ENCODE measurements around the gene SMYD4.
"Not testable (repeated sequence)": the region's sequence is repeated elsewhere in the genome, so short reads cannot be mapped to it uniquely, and the experiment has no call there.

Gene SMYD4

GRCh38 chr17:1820528-1821252, 9.0 kb downstream of the SMYD4 start:
- DNase-seq (ENCODE audit: low spot score): no peak

DNA sequence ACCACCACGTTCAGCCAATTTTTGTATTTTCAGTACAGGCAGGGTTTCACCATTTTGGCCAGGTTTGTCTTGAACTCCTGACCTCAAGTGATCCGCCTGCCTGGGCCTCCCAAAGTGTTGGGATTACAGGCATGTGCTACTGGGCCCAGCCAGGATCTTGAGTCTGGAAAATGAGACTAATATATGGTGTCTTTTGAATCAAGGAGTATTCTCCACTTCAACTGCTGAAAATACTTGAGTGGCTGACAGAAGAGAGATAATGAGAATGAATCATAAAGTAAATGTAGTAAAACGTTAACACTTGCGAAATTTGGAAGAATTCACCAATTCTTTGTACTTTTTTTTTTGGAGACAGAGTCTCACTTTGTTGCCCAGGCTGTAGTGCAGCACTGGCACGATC, 16.6 kb downstream of the SMYD4 start:
- no peak for DNase-seq (ENCODE audit: low spot score)

DNA sequence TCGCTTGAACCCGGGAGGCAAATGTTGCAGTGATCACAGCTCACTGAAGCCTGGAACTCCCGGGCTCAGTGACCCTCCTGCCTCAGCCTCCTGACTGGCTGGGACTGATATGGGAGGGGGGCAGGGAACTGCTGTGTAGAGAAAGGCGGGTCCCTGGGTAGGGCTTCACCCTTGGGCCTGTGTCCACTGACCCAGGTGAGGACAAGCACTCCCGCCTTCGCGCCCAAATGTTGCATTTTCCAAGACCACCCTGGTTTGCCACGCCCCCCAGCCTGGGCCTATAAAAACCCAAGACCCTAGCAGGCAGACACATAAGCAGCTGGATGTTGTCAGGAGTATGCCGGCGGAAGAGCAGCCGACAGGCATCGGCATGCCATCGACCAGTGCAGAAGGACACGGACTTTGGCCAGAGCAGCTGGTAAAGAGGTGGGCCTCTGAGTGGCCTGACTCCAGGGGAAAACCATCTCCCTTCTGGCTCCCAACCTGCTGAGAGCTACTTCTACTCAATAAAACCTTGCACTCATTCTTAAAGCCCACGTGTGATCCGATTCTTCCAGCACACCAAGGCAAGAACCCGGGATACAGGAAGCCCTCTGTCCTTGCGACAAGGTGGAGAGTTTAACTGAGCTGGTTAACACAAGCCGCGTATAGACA, 19.1 kb downstream of the SMYD4 start:
- no peak for DNase-seq (ENCODE audit: low spot score)

DNA sequence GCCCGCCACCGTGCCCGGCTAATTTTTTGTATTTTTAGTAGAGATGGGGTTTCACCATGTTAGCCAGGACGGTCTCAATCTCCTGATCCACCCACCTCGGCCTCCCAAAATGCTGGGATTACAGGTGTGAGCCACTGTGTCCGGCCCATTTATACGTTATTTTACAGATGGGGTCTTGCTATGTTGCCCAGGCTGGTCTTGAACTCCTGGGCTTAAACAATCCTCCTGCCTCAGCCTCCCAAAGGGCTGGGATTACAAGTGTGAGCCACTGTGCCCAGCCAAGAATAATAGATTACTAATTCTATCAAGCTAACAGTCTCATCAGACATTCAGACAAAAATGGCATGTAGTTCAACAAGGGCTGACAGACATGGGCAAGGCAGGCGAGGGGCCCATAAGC, 19.9 kb downstream of the SMYD4 start:
- DNase-seq (ENCODE audit: low spot score): not testable (repeated sequence)

DNA sequence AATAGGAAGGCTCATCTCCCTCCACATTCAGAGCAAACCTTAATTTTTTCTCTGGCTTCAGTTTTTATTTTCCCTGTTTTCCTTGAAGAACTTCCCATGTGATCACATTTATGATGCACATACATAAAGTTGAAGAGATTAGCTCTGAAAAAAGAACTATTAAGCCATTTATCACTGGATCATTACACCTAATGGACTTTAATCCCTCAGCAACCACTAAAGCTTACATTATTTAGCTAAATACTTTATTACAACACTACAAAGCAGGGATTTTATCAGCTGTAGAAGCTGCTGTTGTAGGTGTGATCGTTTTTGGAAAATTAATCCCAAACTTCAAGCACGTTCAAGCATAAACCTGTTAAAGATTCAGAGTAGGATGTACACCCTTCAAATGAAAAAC, 21.1 kb downstream of the SMYD4 start:
- DNase-seq (ENCODE audit: low spot score): no peak

- DNase-seq (ENCODE audit: low spot score): no peak
These were observed 21.8 kb downstream of the SMYD4 start for GRCh38 chr17:1807890-1808289.

GRCh38 chr17:1803280-1803679, 26.4 kb downstream of the SMYD4 start:
- DNase-seq (ENCODE audit: low spot score): no peak

DNA sequence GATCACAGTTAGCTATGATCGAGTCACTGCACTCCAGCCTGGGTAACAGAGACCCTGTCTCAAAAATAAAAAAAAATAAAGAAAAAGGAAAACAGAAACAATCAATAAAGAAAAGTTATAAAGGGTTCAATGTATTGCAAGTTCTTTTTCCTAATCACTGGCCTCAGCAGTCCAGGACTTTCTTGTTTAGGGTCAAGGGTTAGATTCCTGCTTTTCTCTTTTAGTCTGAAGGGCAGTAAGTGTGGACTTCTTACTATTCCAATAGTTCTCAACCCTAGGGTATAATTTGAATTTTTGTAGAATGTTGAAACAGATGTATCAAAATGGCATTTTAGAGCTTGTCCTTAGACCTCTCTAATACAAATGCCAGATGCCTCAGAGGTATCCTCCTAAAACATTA, 27.3 kb downstream of the SMYD4 start:
- no peak for DNase-seq (ENCODE audit: low spot score)

- DNase-seq (ENCODE audit: low spot score): no peak
These were observed 29.0 kb downstream of the SMYD4 start for GRCh38 chr17:1800712-1801111.

GRCh38 chr17:1800240-1800639, 29.5 kb downstream of the SMYD4 start:
- no peak for DNase-seq (ENCODE audit: low spot score)

DNA sequence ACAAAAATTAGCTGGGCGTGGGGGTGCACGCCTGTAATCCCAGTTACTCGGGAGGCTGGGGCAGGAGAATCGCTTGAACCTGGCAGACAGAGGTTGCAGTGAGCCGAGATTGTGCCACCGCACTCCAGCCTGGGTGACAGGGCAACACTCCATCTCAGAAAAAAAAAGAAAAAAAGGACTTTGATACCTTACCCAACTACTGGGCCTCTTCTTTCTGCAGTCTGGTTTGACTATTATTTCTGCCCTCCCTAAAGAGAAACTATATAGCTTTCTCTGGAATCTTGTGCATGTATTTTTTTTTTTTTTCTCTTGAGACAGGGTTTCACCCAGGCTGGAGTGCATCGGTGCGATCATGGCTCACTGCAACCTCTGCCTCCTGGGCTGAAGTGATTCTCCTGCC, 31.9 kb downstream of the SMYD4 start:
- DNase-seq (ENCODE audit: low spot score): not testable (repeated sequence)

DNA sequence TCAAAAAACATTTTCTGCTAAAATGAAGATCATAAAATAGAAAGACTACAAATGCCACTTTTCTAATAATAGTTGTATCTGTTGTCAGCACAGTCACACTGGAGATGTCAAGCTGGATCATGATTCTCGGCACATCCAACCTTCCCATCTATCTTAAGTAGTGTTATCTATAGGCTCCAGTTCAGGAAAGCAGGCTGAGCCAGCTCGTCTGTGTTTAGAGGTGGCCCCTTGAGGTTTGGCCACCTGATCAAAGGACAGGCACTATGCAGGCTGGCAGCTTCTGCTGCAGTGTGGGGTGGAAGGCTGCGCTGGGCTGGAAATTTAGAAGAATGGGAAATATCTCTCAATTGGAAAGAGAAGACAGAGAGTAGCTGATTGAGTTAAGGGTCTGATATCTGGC, 32.4 kb downstream of the SMYD4 start:
- DNase-seq (ENCODE audit: low spot score): no peak

- no peak for DNase-seq (ENCODE audit: low spot score)
These were observed 32.9 kb downstream of the SMYD4 start for GRCh38 chr17:1796800-1797199.

DNA sequence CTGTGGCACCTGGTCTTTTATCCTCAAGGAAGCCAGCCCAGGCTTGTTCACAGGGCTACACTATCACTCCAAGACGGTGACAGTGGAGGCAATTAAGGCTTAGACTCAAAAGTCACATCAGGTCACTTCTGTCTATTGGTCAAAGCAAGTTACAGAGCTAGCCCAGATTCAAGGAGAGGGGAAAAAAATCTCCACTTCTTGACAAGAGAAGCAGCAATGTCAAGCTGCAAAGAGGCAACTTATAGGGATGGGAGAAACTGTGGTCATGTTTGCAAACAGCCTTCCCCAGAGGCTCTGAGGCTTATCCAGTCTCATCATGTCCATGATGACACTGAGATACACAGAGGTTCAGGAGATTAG, 36.3 kb downstream of the SMYD4 start:
- no peak for DNase-seq (ENCODE audit: low spot score)

DNA sequence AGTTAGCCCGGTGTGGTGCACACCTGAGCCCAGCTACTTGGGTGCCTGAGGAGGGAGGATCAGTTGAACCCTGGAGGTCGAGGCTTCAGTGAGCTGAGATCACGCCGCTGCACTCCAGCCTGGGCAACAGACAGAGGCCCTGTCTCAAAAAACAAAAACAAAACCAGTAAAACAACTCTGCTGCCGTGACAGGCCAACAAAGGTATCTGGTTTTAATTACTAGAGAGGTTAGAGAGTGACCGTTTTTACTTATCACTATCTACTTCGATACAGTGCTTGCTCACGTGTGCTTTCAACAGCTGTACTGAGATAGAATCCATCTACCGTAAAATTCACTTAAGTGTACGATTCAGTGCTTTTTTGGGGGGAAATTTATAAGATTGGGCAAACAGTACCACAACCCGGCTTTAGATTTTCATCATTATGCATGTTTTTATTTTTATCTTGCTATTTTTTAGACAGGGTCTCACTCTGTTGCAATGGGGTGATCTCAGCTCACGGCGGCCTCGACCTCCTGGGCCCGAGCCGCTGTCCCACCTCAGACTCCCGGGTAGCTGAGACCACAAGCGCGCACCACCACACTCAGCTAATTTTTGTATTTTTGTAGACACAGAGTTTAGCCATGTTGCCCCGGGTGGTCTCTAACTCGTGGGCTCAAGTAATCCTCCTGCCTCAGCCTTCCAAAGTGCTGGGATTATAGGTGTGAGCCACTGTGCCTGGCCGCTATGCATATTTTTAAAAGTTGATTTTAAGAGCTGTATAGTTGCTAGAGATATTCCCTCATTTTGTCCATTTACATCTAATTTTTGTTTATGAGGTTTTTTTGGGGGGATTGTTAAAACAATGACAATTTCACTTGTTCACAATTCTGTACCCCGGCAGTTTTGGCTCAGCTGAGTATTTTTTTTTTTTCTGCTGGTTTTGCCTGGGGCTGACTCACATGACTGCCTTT, 36.9 kb downstream of the SMYD4 start:
- no peak for DNase-seq (ENCODE audit: low spot score)

GRCh38 chr17:1789936-1790335, 39.8 kb downstream of the SMYD4 start:
- no peak for DNase-seq (ENCODE audit: low spot score)

- peak; percentile 73 for DNase-seq (ENCODE audit: low spot score)
These were observed 42.3 kb downstream of the SMYD4 start for GRCh38 chr17:1787301-1787902.

- DNase-seq (ENCODE audit: low spot score): no peak
These were observed 43.0 kb downstream of the SMYD4 start for GRCh38 chr17:1786708-1787107.

GRCh38 chr17:1785930-1786329, 43.8 kb downstream of the SMYD4 start:
- no peak for DNase-seq (ENCODE audit: low spot score)

GRCh38 chr17:1783834-1784611, 45.7 kb downstream of the SMYD4 start:
- no peak for DNase-seq (ENCODE audit: low spot score)

GRCh38 chr17:1783271-1783670, 46.4 kb downstream of the SMYD4 start:
- no peak for DNase-seq (ENCODE audit: low spot score)

DNA sequence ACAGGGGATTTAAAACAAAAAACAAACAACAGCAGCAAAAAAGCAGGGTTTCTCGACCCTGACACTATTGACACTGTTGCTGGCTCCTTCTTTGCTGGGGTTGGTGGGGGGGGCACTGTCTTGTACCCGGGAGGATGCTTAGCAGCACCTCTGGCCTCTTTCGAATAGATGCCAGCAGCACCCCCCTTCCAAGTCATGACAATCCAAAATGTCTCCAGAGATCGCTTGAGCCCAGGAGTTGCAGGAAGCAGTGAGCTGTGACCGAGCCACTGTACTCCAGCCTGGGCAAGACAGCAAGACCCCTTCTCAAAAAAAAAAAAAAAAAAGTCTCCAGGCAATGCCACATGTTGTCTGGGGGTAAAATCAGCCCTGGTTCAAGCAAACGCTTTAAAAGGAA, 47.5 kb downstream of the SMYD4 start:
- DNase-seq (ENCODE audit: low spot score): no peak

Measured in LoVo (cell line).